Spinal cord (tissue), 10 donors: ENCODE results near the gene FTO. TPM values are rescaled to one million over a fixed set of nuclear protein-coding genes. Genes with fewer than 3 reads are reported as not detected.

Experiments used
- DNase-seq, 6 donors: peaks; one replicate each; pipeline versions ENCODE4 v3.0.0 to v3.0.0-alpha.2; 2013 to 2015; ENCODE audit warnings: low spot score in 6 of 6, low read depth in 4 of 6
- H3K27ac ChIP-seq: one replicate; pipeline ENCODE4 v1.5.1; 2013; ENCODE audit warnings: low read depth, low read length, control low read depth
- H3K27me3 ChIP-seq: one replicate; pipeline ENCODE4 v1.6.1; 2013; ENCODE audit warnings: low read length; ENCODE audit not compliant: control insufficient read depth, insufficient read depth
- H3K36me3 ChIP-seq: one replicate; pipeline ENCODE4 v1.6.1; 2013; ENCODE audit warnings: low read length; ENCODE audit not compliant: control insufficient read depth, insufficient read depth
- H3K4me1 ChIP-seq: one replicate; pipeline ENCODE4 v1.6.1; 2013; ENCODE audit warnings: low read length; ENCODE audit not compliant: control insufficient read depth, insufficient read depth
- H3K4me3 ChIP-seq: one replicate; pipeline ENCODE4 v1.5.1; 2013; ENCODE audit warnings: low read depth, low read length, control low read depth
- H3K9me3 ChIP-seq: one replicate; pipeline ENCODE4 v1.6.1; 2013; ENCODE audit warnings: low read length; ENCODE audit not compliant: control insufficient read depth, insufficient read depth
- WGBS: methylation state at CpG from one replicate; pipeline ENCODE4 v1.1.5; 2013; ENCODE audit warnings: missing lambda C conversion rate; ENCODE audit not compliant: insufficient coverage; 5-methylcytosine and 5-hydroxymethylcytosine counted together
- polyA plus RNA-seq, 2 donors: library from polyadenylated mRNA; unstranded; fragments of 120-200 nt; gene quantifications; one replicate each; pipeline ENCODE4 v1.2.1, GENCODE V29; 2013; ENCODE audit not compliant: insufficient read length in 2 of 2
- total RNA-seq, 2 donors: library from RNA; depleted of rRNA in 1 of 2; stranded (reverse); fragments of 120-200 nt in 1 of 2; fragments of >200 nt in 1 of 2; gene quantifications; one replicate each; pipeline versions ENCODE4 v1.2.3 to v1.2.4, GENCODE V29; 2013 to 2014
- donor health status: healthy.

The FTO gene
- total and polyA plus RNA-seq, 4 donors: 129 to 183 (median 140) TPM

DNA sequence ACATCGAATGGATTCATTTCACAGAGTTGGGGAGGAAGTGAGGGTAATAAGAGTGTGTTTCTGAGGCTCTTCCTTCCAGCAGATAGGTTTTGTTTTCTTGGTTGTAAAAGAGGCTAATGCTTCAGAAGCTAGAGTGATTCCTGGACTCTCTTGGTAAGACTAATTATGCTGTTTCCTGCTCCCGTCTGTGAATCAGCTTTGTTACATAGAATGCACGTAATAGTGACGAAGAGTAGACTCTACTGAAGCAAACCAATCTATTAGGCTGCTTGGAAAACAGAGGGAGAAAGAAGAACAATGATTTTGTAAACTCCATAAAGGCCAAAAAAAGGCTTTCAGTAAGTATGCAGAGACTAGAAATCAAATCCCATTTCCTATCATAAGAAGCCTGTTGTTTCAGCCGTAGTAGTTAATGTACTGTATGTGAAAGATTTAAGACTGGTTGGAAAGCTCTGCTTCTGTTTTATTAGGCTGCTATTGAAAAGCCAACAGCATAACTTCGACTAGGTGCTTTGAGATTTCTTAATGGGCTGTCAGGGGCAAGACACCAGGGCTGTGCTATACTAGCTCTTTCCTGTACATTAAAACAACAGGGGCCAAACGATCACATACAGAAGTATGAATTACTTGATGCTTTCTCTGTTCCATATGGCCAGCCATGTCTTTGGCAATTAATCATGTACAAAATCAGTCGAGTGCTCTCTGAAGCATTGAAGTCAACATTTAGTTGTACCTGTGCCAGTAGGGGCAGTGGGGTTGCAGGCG lies 219.0 kb downstream of the FTO start:
- no peaks in the 10 kb centered on the region for H3K9me3 ChIP-seq
- H3K27ac ChIP-seq: peak overlapping the region; percentile 68
- H3K27me3 ChIP-seq: no peaks in the 10 kb centered on the region
- H3K36me3 ChIP-seq: no peaks in the 10 kb centered on the region
- DNase-seq: peak in 1 of 6 donors; percentile 55
- peaks cover 8% of the 10 kb centered on the region for H3K4me1 ChIP-seq
- WGBS: 44% methylated on average over 3 of the region's 9 CpGs
- no peak overlapping the region for H3K4me3 ChIP-seq

GRCh38 chr16:53924331-53925106 lies 220.6 kb downstream of the FTO start:
- Histone ChIP-seq H3K4me3 (no peak overlapping the region), H3K9me3 (no peaks in the 10 kb centered on the region), H3K27me3 (no peaks in the 10 kb centered on the region), H3K27ac (no peak overlapping the region), H3K36me3 (no peaks in the 10 kb centered on the region), H3K4me1 (peaks cover 8% of the 10 kb centered on the region)
- 70% methylated on average over 5 of the region's 8 CpGs for WGBS
- no peak for DNase-seq

DNA sequence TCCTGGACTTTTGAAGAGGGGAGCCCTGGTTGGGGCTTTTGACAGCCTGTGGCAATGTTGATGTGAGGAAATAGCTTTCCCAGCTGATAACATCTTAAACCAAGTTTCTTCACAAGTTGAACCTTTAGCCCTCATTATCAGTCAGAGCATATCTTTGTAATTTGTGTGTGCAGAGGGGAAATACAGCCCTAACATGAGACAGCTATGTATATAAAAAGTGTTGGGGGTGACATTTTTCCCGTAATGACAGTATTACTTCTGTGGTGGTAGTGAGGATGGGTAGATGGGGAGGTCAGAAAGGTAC lies 221.1 kb downstream of the FTO start:
- no peaks in the 10 kb centered on the region for H3K27me3 ChIP-seq
- H3K36me3 ChIP-seq: no peaks in the 10 kb centered on the region
- WGBS: 93% methylated on average over 1 of the region's 1 CpG
- H3K4me3 ChIP-seq: no peak overlapping the region
- no peak overlapping the region for H3K27ac ChIP-seq
- no peaks in the 10 kb centered on the region for H3K9me3 ChIP-seq
- no peak for DNase-seq
- H3K4me1 ChIP-seq: peaks cover 8% of the 10 kb centered on the region

- H3K4me1 ChIP-seq: peaks cover 8% of the 10 kb centered on the region
- WGBS: 100% methylated on average over 1 of the region's 3 CpGs
- no peak overlapping the region for H3K27ac ChIP-seq
- no peak overlapping the region for H3K4me3 ChIP-seq
- H3K27me3 ChIP-seq: no peaks in the 10 kb centered on the region
- no peaks in the 10 kb centered on the region for H3K36me3 ChIP-seq
- H3K9me3 ChIP-seq: no peaks in the 10 kb centered on the region
- no peak for DNase-seq
These were observed 221.6 kb downstream of the FTO start for GRCh38 chr16:53925526-53925925.

GRCh38 chr16:53926209-53926608 lies 222.3 kb downstream of the FTO start:
- no peaks in the 10 kb centered on the region for H3K27me3 ChIP-seq
- H3K4me1 ChIP-seq: peaks cover 8% of the 10 kb centered on the region
- no peaks in the 10 kb centered on the region for H3K36me3 ChIP-seq
- 93% methylated on average over 2 of the region's 4 CpGs for WGBS
- no peaks in the 10 kb centered on the region for H3K9me3 ChIP-seq
- no peak for DNase-seq
- no peak overlapping the region for H3K4me3 ChIP-seq
- H3K27ac ChIP-seq: no peak overlapping the region

DNA sequence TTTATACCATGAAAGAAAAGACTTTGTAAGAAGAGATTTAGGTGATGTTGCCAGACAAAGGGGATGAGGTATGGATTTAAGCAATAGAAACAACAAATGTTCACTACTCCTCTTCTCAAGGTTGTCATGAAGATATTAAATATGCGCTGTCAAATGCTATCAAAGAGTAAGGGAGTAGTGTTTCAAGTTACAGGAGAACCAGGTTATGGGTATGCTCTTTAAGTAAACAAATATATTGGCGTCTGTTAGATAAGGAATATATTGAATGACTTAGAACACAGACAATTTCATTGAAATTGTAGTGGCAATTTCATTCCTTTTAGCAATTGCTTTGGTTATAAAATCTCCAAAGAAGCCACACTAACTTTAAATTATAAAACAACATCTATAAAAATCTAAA lies 229.0 kb downstream of the FTO start:
- no peak for DNase-seq
- no peaks in the 10 kb centered on the region for H3K4me1 ChIP-seq
- no peaks in the 10 kb centered on the region for H3K36me3 ChIP-seq
- H3K9me3 ChIP-seq: no peaks in the 10 kb centered on the region
- no peak overlapping the region for H3K4me3 ChIP-seq
- H3K27me3 ChIP-seq: no peaks in the 10 kb centered on the region
- WGBS: no CpG with 5 or more reads among the region's 2 CpGs
- no peak overlapping the region for H3K27ac ChIP-seq

DNA sequence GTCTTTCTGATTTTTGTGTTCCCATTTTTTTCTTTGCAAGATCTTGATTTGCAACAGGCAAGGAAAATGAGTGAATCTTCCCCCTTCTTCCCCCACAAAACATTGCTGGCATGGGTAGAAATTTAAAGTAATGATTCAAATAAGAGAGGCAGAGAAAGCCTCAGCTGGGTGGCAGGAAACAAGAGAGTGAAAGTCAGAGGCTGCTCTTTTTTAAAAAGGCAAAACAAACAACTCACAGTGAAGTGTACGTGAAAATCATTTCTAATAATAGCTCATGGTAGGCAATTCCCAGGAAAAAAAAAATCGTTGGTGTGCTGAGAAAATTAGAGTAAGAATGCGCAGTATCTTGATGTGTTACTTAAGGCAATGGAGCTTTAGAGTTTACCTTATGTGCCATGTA lies 229.5 kb downstream of the FTO start:
- Histone ChIP-seq H3K27ac (no peak overlapping the region), H3K27me3 (no peaks in the 10 kb centered on the region), H3K4me1 (no peaks in the 10 kb centered on the region), H3K9me3 (no peaks in the 10 kb centered on the region), H3K36me3 (no peaks in the 10 kb centered on the region), H3K4me3 (no peak overlapping the region)
- no peak for DNase-seq
- no CpG with 5 or more reads among the region's 3 CpGs for WGBS

GRCh38 chr16:53936052-53936451 lies 232.1 kb downstream of the FTO start:
- no peaks in the 10 kb centered on the region for H3K4me1 ChIP-seq

DNA sequence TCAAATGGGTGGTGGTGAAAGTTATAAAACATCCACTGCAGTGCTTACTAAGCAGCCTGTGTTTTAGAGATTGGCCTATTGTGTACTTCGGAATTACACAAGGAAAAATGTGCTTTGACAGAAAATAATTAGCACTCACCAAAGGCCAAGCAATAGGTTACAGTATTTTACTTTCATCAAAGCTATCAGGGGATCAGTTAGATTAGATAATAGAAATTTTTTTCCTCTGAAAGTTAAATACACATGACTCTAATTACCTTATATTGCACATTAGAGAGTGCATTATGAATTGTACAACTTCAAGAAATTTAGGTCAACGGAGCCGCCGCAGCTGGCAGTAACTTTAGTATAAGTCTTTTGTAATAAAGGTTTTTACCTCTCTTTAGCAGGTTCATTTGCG lies 232.6 kb downstream of the FTO start:
- WGBS: no CpG with 5 or more reads among the region's 5 CpGs
- no peak overlapping the region for H3K4me3 ChIP-seq
- no peaks in the 10 kb centered on the region for H3K36me3 ChIP-seq
- no peaks in the 10 kb centered on the region for H3K4me1 ChIP-seq
- no peaks in the 10 kb centered on the region for H3K27me3 ChIP-seq
- DNase-seq: peak in 1 of 6 donors; percentile 15
- H3K27ac ChIP-seq: no peak overlapping the region
- no peaks in the 10 kb centered on the region for H3K9me3 ChIP-seq

More at GRCh38 chr16:53936052-53936451, 232.1 kb downstream of the FTO start:
- H3K27ac ChIP-seq: no peak overlapping the region
- DNase-seq: no peak
- H3K9me3 ChIP-seq: no peaks in the 10 kb centered on the region
- no peak overlapping the region for H3K4me3 ChIP-seq
- H3K27me3 ChIP-seq: no peaks in the 10 kb centered on the region
- no peaks in the 10 kb centered on the region for H3K36me3 ChIP-seq
- 40% methylated on average over 1 of the region's 2 CpGs for WGBS
